Measurements from ENCODE around the gene C6orf62.
A peak's percentile ranks its signal among the peaks of the same experiment; 100 is the strongest.
"Not testable (repeated sequence)": the region's sequence is repeated elsewhere in the genome, so short reads cannot be mapped to it uniquely, and the experiment has no call there.

Gene C6orf62

GRCh38 chr6:24699521-24700359, 19.2 kb downstream of the C6orf62 start:
- DNase-seq (ENCODE audit: low read depth), result peak; percentile 18

- DNase-seq (ENCODE audit: low read depth), result no peak
These were observed 22.9 kb downstream of the C6orf62 start for GRCh38 chr6:24696097-24696496.

GRCh38 chr6:24695635-24696034, 23.3 kb downstream of the C6orf62 start:
- peak; percentile 35 for DNase-seq (ENCODE audit: low read depth)

- DNase-seq (ENCODE audit: low read depth), result no peak
These were observed 24.8 kb downstream of the C6orf62 start for GRCh38 chr6:24694198-24694597.

- no peak for DNase-seq (ENCODE audit: low read depth)
These were observed 25.9 kb downstream of the C6orf62 start for GRCh38 chr6:24692848-24693592.

- DNase-seq (ENCODE audit: low read depth), result no peak
These were observed 26.5 kb downstream of the C6orf62 start for GRCh38 chr6:24692415-24692814.

GRCh38 chr6:24692003-24692402, 27.0 kb downstream of the C6orf62 start:
- no peak for DNase-seq (ENCODE audit: low read depth)

- DNase-seq (ENCODE audit: low read depth), result no peak
These were observed 27.4 kb downstream of the C6orf62 start for GRCh38 chr6:24691550-24691949.

GRCh38 chr6:24690593-24690992, 28.4 kb downstream of the C6orf62 start:
- DNase-seq (ENCODE audit: low read depth), result no peak

GRCh38 chr6:24689964-24690363, 29.0 kb downstream of the C6orf62 start:
- DNase-seq (ENCODE audit: low read depth), result peak; percentile 17

GRCh38 chr6:24686946-24687345, 32.0 kb downstream of the C6orf62 start:
- no peak for DNase-seq (ENCODE audit: low read depth)

- no peak for DNase-seq (ENCODE audit: low read depth)
These were observed 32.5 kb downstream of the C6orf62 start for GRCh38 chr6:24686408-24686807.

GRCh38 chr6:24683297-24684296, 35.4 kb downstream of the C6orf62 start:
- DNase-seq (ENCODE audit: low read depth), result no peak

- DNase-seq (ENCODE audit: low read depth), result no peak
These were observed 38.4 kb downstream of the C6orf62 start for GRCh38 chr6:24680582-24680981.

- DNase-seq (ENCODE audit: low read depth), result not testable (repeated sequence)
These were observed 40.1 kb downstream of the C6orf62 start for GRCh38 chr6:24678792-24679352.

- no peak for DNase-seq (ENCODE audit: low read depth)
These were observed 45.3 kb downstream of the C6orf62 start for GRCh38 chr6:24673625-24674024.

- no peak for DNase-seq (ENCODE audit: low read depth)
These were observed 46.3 kb downstream of the C6orf62 start for GRCh38 chr6:24672620-24673182.

- DNase-seq (ENCODE audit: low read depth), result not testable (repeated sequence)
These were observed 47.9 kb downstream of the C6orf62 start for GRCh38 chr6:24671077-24671476.

GRCh38 chr6:24670492-24670891, 48.5 kb downstream of the C6orf62 start:
- not testable (repeated sequence) for DNase-seq (ENCODE audit: low read depth)

- no peak for DNase-seq (ENCODE audit: low read depth)
These were observed 50.0 kb downstream of the C6orf62 start for GRCh38 chr6:24668997-24669361.

All from iris pigment epithelial cell (primary cell).